ENCODE results near the gene OLFM1. TPM values are rescaled to one million over a fixed set of nuclear protein-coding genes. Genes with fewer than 3 reads are reported as not detected.

Gene OLFM1
- total and polyA plus RNA-seq, 9 of the 15 experiments (the other 6 are each of a cell fraction or from before 2014, with no cell fraction given), result not detected

GRCh38 chr9:135158564-135158937 lies 71.1 kb downstream of the OLFM1 start (continued):
- TF ChIP-seq MAFF (IDR thresholded peaks at IDR 0.05; ENCODE audit: low read length), result peak; percentile 31; the same call in 1 of the 2 replicates
- no peak for TF ChIP-seq ZNF407 (IDR thresholded peaks at IDR 0.05; ENCODE audit: low read depth)
- TF ChIP-seq ZKSCAN1 (IDR thresholded peaks at IDR 0.05; ENCODE audit: low read depth, low read length), result no peak
- no peak for TF ChIP-seq ZNF232 (CRISPR knock-in tag; IDR thresholded peaks at IDR 0.05)
- no peak for TF ChIP-seq HNRNPLL (IDR thresholded peaks at IDR 0.05; ENCODE audit: low read depth, low read length, poor library complexity, severe bottlenecking)
- TF ChIP-seq THAP12 (CRISPR knock-in tag; IDR thresholded peaks at IDR 0.05), result no peak
- TF ChIP-seq TARDBP (IDR thresholded peaks at IDR 0.05), result no peak
- TF ChIP-seq WHSC1 (IDR thresholded peaks at IDR 0.05; ENCODE audit: low read length), result no peak
- TF ChIP-seq ELF2 (CRISPR knock-in tag; IDR thresholded peaks at IDR 0.05), result no peak
- TF ChIP-seq SIX5 (IDR thresholded peaks at IDR 0.05; ENCODE audit: borderline replicate concordance in 1 of 2, insufficient read depth in 1 of 2, low read depth in 1 of 2, low read length in 2 of 2), result no peak
- peak; percentile 62; the same call in 1 of the 2 replicates for TF ChIP-seq MAFK (IDR thresholded peaks at IDR 0.05; ENCODE audit: low read length)
- TF ChIP-seq ZNF398 (CRISPR knock-in tag; IDR thresholded peaks at IDR 0.05), result no peak
- TF ChIP-seq POLR2B (IDR thresholded peaks at IDR 0.05; ENCODE audit: low read depth, partially characterized antibody), result no peak
- peak; percentile 34; the same call in 1 of the 2 replicates for TF ChIP-seq C11orf30 (IDR thresholded peaks at IDR 0.05; ENCODE audit: low read depth)
- no peak for TF ChIP-seq ZNF274 (IDR thresholded peaks at IDR 0.05; ENCODE audit: borderline replicate concordance, low read depth, low read length)
- TF ChIP-seq CCNT2 (IDR thresholded peaks at IDR 0.05; ENCODE audit: borderline replicate concordance, extremely low read depth, insufficient read length, low read depth, low read length), result no peak
- no peak for TF ChIP-seq SMAD2 (IDR thresholded peaks at IDR 0.05; ENCODE audit: low read depth, low read length)

Data from K562 (cell line).